Activated CD4-positive, alpha-beta T cell treated with anti-CD3 and anti-CD28 coated beads for 48 hours (primary cell): Measurements from ENCODE around the gene ANKS4B.
"Not testable (repeated sequence)": the region's sequence is repeated elsewhere in the genome, so short reads cannot be mapped to it uniquely, and the experiment has no call there.

Experiments used
- DNase-seq: peaks from one replicate; pipeline ENCODE4 v3.0.0-alpha.2; 2020

The ANKS4B gene

DNA sequence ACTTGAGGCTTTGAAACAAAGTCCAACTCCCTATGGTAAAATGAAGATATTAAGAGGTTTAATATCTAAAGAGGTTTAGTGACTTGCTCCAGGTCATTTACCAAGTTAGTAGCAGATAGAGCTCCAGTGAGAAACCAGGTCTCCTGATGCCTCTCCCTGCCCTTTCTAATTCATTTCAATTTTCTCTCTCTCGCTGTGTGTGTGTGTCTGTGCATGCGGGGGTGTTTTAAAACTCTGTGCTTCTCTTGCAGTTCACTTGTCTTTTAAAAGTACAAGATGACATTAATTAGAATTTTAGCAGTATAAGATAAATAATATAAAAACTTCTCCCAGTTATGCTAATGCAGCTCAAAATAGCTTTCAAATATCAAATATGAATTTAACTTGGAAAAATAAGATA is 13.9 kb upstream of the ANKS4B start:
- no peak for DNase-seq

DNA sequence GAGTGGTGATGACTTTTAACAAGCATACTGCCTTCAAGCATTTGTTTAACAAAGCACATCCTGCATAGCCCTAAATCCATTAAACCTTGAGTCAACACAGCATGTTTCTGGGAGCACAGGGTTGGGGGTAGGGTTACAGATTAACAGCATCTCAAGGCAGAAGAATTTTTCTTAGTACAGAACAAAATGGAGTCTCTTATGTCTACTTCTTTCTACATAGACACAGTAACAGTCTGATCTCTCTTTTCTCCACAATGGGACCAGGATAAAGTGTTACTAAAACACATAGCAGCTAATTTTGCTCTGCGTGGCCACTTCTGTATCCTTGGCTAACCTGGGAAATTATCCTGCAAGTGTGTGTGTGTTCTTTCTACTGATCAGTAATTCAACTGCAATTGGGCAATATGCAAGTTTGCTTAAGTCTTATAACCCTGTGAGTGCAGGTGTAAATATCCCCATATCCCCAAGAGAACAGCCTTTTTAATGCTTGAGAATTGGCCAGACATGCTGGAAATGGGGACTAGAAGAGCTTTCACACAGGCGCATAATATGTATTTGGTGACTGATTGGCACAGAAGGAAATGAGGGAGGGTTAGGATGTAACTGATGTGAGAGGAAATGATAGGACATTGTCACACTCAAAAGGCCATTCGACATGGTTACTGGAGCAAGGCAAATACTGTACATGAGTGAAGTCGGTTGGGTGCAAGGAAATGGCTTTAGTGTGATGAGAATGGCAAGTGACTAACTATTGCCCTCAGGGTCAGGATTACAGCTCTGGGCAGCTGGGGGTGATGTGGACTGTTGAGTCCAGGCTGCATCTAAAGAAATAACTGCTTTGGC is 10.8 kb upstream of the ANKS4B start:
- DNase-seq: no peak

DNA sequence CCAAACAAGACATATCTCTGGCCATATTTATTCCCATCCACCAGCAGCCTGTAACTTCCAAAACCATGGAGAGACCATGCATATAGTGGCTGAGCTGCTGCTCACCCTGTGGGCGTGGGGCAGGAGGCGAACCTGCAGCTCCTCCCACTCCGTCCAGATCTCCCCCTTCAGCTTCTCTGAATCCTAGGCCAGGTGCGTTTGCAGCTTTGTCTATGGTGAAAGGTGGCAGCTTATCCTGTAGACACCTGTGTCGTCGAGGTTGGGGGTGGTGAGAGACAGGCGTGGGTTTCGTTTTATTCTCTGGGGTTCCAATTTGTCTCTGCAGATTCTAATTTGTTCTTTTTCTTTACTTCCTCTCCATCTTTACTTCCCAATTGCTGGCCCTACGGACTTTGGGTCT is 9.7 kb upstream of the ANKS4B start:
- DNase-seq: no peak

DNA sequence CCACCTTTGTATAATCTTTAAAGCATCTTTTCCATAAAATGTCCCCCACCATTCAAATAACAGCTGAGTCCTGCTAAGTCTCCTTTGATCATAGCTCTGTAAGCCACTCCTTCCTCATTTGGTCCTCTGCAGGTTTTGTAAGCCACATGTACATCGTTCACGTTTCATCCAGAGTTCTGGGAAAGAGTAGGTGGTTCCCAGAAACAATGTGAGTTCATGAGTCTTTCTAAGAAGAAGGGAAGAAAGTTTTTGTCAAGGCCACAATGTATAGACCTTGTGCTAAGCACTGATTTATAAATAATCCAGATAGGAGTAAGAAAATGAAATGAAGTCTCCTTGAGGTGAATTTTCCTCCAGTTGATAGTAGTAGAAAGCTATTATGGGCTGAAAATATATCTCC is 8.7 kb upstream of the ANKS4B start:
- no peak for DNase-seq

DNA sequence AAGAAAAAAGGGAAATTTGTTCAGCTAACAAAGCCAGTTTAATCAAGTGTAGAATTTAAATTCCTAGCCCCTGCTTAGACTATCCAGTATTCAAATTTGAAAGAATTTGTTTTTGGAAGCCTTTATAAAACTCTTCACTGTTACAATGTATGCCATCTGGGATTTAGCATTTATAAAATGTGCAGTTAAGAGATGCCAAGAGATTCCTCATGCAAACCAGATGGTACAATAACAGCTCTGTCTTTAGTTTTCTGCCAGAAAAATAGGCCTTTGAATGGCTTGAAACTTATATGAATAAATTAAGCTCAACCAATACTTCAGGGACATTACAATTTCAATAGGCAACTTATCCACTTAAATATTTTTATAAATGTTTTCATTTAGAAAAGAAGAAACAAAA is 6.8 kb upstream of the ANKS4B start:
- DNase-seq: no peak

DNA sequence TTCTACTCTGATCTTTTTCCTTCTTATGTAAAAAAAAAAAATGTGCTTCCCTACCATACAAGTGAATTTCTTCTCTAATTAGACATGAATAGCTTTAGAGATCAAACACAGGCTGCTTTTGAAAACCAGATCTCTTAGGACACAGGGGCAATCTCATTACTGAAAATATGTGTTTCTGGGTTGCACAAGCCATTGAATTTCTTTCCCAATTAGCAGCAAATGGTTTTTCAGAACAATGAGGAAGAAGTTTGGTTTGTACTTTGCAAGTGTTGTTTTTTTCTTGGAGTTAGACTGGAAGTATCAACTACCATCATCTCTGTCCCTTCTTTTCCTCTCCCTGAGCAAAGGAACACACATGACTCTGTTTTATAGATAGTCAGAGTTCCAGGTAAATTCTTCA is 5.6 kb upstream of the ANKS4B start:
- no peak for DNase-seq

DNA sequence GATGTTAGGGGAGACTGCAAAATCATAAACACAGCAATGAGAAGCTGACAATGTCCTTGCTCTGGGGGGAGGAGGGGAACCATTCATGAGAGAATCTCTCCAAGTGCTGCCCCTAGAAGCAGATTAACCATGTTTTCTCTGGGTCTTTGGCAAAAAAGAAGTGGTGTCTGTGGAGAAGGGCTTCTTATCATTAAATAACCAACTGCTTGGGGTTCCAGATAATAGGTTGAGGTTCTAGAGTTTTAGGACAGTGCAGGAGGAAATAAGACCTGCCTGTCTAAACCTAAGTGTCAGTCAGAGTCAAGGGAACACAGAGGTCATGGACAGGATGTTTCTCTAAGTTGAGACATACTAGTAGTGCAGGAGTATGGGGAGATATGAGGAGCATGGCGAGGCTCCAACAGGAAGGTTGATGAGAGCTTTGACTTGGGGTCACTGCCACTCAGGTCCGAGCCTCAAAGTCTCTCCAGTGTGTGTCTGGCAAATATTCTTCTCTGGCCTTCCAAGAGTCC is 5.1 kb upstream of the ANKS4B start:
- no peak for DNase-seq

DNA sequence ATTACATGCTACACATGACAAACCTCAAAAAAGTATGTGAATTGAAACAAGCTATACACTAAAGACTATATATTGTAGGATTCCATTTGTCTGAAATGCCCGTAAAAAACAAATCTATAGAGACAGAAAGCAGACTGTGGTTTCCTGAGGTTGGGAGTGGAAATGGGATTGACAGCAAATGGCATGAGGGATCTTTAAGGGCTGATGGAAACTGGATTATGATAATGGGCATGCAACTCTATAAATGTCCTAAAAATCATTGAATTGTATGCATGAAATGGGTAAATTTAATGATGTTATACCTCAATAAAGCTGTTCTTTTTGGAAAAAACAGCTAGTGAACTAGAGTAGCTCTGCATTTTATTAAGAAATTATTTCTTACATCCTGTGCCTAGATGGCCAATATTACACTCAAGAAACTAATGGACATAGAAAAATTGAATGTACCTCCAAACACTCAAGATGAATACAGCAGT is 416 bp upstream of the ANKS4B start:
- DNase-seq: no peak

DNA sequence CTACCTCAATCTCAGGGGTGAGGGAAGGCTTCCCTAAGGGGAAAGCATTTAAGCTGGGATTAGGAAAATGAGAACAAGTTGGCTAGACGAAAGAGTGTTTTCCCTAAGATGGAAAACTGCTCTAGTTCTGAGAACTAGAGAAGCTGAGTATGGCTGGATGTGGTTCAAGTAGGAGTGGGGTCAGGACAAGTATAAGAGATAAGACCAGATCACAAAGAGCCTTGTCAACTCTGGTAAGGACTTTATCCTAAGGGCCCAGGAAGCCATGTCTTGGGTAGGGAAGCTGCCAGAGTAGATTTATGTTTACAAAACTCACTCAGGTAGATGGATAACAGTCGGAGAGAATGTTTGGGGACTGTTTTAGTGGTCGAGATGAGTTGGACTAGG is 1.7 kb downstream of the ANKS4B start:
- DNase-seq: no peak

DNA sequence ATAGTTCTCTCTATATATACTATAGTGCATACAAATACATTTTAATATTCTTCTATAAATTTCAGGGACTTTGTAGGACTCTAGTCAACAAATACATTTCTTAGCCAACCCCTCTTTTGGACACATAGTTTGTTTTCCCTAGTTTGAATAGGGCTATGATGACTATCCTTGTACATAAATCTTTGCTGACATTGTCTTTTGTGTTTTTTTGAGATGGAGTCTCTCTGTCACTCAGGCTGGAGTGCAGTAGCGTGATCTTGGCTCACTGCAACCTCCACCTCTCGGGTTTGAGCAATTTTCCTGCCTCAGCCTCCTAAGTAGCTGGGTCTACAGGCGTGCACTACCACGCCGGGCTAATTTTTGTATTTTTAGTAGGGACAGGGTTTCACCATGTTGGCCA is 3.3 kb downstream of the ANKS4B start:
- DNase-seq: no peak

DNA sequence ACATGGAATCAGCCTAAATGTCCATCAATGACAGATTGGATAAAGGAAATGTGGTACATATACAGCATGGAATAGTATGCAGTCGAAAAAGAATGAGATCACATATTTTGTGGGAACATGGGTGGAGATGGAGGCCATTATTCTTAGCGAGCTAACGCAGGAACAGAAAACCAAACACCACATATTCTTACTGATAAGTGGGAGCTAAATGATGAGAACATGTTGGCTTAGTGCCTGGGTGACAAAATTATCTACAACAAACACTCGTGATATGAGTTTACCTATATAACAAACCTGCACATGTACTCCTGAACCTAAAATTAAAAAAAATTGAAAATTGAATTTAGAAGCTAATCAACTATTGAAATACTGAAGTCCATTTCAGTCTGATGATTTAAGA is 6.1 kb downstream of the ANKS4B start:
- DNase-seq: no peak

DNA sequence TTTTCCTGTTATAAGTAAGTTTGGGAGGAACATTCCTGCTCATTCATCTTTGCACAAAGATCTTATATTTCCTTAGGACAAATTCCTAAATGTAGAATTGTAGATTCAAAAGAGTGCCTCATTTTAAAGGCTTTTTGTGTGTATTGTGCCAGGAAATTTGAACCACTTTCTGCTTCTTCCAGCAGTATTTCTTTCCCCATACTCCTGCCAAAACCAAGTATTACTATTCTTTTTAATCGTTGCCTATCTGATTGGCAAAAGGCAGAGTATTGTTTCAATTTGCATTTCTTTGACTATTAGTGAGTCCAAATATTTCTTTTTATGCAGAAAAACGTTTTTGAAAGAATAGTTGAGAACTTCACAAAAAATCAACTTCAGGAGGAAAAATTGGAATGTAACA is 9.3 kb downstream of the ANKS4B start:
- no peak for DNase-seq

DNA sequence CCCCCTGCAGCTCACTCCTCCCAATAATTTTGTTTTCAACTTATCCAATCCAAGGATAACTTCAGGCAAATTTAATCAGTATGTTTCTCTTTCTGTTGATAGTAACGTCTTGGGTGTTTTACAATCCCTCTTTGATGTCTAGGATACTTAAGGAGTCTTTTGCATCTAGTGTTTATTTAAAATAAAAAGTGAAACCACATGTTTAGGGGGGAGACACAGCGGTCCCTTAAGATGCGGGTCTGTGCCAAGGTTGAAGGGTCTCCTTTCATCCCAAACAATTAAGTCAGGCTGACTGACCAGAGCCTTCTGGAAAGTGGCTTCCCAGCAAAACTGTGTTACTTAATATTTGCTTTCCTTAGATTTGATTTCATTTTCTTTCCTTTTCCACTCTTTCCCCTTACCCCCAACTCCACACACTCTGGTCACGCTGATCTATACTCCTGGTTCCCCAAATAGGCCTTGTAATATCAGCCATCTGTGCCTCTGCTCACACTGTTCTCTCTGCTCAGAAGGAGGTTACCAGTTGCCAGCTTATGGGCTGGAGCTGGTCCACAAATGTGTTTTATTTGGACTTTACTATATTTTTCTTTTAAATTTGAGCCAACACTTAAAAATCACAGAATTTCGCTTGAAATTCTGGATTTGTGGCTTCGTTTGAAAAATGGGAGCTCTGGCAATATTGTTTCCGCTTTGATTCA is 11.2 kb downstream of the ANKS4B start:
- no peak for DNase-seq

DNA sequence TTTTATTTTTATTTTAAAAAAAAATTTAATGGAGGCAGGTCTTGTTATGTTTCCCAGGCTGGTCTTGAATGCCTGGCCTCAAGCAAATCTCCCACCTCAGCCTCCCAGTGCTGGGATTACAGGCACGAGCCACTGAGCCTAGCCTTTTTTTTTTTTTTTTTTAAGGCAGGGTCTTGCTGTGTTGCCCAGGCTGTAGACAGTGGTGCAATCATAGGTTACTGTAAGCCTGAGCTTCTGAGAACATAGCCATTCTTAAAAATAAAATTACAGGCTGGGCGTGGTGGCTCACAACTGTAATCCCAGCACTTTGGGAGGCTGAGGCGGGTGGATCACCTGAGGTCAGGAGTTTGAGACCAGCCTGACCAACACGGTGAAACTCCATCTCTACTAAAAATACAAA is 14.7 kb downstream of the ANKS4B start:
- not testable (repeated sequence) for DNase-seq

DNA sequence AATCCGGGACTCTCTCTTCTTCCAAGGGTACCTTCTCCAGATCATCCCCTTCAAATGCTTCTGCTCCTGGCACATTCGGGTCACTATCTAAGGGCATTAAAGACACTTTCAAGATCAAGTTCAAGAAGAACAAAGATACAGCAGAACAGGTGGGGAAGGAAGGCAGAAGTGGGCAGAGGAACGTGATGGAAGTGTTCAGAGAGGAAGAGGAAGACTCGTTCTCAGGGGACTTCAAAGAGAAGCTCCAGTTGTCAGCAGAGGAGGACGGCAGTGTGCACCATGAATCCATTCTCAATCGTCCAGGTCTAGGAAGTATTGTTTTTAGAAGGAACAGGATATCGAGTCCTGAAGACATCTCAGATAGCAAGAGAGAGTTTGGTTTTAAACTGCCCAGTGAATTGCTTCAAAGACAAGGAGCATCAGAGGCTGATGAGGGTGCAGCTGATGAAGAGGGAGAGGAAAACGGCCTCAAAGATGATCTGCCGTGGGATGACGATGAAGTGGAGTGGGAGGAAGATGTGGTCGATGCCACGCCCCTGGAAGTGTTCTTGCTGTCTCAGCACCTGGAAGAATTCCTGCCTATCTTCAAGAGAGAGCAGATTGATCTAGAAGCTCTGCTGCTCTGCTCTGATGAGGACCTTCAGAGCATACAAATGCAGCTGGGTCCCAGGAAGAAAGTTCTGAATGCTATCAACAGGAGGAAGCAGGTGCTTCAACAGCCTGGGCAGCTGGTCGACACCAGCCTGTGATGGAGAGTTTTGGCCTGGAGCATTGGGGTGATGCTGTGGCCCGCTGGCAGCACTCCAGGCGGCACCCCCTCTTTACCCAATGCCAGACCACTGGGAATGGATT is 16.8 kb downstream of the ANKS4B start:
- no peak for DNase-seq

DNA sequence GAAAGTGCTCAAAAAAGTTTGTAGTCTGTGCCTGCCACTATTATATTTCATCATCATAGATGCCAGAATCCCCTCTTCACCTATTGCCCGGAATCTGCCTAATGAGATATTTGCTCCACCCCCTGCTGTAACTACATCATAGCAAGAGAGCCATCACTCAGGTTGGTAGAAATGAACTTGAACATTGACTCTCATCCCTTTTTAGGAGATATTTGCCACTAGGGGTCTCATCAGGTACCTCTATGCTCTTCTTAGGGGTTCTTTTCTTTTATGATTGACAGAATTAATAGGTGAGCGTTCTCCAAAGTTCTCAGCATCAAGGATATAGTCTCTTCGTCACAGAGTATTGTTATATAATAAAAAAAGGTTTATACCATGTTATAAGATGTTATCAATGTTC is 20.0 kb downstream of the ANKS4B start:
- no peak for DNase-seq

DNA sequence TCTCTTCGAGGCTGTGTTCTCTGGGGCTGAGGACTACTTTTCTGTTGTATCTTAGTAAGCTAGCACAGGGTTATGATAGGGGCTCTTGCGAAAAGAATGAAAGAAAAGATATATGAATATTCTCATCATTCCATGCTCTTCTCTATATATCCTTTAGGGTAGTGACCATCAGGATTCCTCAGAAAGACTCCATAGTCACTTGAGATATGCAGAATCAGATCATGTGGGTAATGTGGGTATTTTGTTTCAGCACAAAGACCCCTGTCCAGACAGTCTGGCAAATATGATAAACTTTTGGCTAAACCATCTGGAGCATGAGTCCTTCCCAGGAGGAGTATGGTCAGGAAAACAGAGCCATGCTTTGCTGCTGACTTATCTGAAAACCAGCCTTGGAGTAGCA is 23.1 kb downstream of the ANKS4B start:
- no peak for DNase-seq

DNA sequence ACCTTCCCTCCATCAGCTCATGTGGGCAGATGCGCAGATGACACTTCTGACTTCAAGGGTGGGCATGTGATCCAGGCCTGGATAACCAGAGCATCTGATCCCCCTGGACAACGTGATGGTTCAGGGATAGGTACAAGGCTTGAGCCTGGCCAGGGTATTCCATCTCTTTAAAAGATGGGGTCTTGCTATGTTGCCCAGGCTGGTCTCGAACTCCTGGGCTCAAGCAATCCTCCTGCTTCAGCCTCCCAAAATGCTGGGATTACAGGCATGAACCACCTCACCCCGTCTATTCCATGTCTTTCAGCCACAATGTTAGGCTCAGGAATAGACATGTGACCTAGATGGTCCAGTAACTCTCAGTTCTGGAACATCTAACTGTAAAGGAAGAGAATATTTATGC is 23.8 kb downstream of the ANKS4B start:
- DNase-seq: no peak

DNA sequence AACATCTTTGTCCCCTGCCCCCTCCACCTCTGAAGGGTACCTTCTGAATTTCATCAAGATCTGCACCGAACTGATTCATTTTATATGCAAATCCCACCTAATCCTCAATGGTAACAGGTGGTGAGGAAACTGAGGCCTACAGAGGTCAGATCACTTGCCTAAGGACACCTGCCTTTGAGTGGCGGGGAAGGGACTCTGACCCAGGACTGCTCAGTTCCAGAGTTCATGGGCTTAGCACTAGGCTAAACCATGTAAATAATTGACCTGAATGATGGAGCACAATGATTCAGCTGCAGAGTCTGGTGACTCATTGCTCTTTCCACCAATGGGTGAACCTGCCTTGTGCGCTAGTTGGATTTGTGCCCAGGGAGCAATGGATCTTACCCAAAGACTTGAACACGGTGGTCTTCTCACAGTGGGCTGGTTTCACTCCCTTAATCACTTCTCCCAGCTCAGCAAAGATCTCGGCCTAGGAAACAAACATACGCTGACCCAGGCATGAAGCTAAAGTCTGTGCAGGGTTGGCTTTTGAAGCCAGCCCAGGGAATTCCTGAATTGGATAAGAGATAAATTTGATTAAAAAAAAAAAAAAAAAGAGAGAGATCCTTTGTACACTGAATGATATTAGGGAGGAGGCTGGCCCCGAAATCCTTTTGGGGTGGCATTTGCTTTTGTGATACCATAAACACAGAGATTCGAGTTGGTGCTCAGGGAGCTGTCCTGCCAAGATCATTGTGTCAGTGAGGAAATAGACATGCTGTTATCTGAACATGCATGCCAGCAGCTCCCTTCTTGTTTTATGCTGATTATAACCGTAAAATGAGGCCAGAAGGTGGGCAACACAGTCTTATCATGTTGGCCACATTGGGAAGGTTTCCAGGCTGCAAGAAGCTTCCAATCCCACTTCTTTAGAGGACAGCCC is 27.6 kb downstream of the ANKS4B start:
- no peak for DNase-seq

DNA sequence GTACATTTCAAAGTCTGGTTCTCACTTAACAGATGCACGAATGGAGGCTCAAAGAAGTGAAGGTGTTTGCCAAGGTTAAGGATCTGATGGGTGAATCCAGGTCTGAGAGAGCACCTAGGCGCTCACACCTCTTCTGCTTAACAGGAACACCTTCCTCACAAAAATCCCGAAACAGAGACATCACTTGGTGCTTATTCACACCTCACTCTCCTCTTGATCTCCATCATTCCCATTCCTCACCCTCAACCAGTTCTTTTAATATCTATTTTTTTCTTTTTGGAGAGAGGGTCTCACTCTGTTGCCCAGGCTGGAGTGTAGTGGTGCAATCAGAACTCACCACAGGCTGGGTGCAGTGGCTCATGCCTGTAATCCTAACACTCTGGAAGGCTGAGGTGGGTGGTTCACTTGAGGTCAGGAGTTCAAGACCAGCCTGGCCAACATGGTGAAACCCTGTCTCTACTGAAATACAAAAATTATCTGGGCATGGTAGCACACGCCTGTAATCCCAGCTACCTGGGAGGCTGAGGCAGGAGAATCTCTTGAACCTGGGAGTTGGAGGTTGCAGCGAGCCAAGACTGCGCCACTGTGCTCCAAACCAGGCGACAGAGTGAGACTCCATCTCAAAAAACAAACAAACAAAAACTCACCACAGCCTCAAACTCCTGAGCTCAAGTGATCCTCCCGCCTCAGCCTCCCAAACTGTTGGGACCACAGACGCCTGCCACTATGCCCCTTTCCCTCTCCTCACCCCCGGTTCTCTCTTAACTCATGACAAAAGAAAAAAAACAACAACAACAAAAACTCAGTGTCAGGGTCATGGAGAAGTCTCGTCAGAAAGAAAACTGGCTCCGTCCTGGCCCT is 29.5 kb downstream of the ANKS4B start:
- DNase-seq: no peak
